HG03521 (cell line): ENCODE results near the gene LRRC9.

ENCODE experiments used
- ATAC-seq: cut with Tn5 transposase; IDR thresholded peaks from one replicate; pipeline ENCODE4 v1.9.1; 2021; ENCODE audit warnings: mild to moderate bottlenecking, moderate library complexity; ENCODE audit not compliant: unreplicated experiment

LRRC9 gene

GRCh38 chr14:60106339-60106738, 186.4 kb downstream of the LRRC9 start:
- no peak for ATAC-seq

GRCh38 chr14:60107477-60107876, 187.5 kb downstream of the LRRC9 start:
- ATAC-seq, result no peak

GRCh38 chr14:60111732-60112131, 191.8 kb downstream of the LRRC9 start:
- ATAC-seq, result no peak
